HepG2 (cell line): ENCODE measurements around the gene CCNDBP1.

Source experiments
- EP300 ChIP-seq, 3 experiments: sonication (generic) in 1 of 3; formaldehyde crosslinking in 1 of 3; IDR thresholded peaks; 2 replicates each; pipeline versions ENCODE4 v1.5.1 to v1.6.1; 2011 to 2020; ENCODE audit warnings: low read depth in 2 of 3, low read length in 2 of 3, borderline replicate concordance in 1 of 3, improper control_type of control experiment in 1 of 3, mild to moderate bottlenecking in 1 of 3, missing genetic modification reagents in 1 of 3, moderate library complexity in 1 of 3
- EZH2 ChIP-seq: conservative IDR thresholded peaks from 2 replicates; pipeline ENCODE4 v1.6.1; 2012; ENCODE audit warnings: mild to moderate bottlenecking, low read depth, low read length, moderate library complexity
- FOXC1 ChIP-seq: sonication (generic); formaldehyde crosslinking; IDR thresholded peaks from 2 replicates; pipeline ENCODE4 v1.8.0; 2022; ENCODE audit warnings: mild to moderate bottlenecking, missing genetic modification reagents, borderline replicate concordance
- GABPA ChIP-seq, 2 experiments: IDR thresholded peaks; 2 replicates each; pipeline ENCODE4 v1.6.1; 2011 to 2016; ENCODE audit warnings: low read depth in 2 of 2, low read length in 1 of 2, missing biosample characterization in 1 of 2, missing genetic modification characterization in 1 of 2
- MXD4 ChIP-seq: IDR thresholded peaks from 2 replicates; pipeline ENCODE4 v1.6.1; 2016; ENCODE audit warnings: mild to moderate bottlenecking, missing biosample characterization, missing genetic modification reagents
- MXI1 ChIP-seq: IDR thresholded peaks from 3 replicates; pipeline ENCODE4 v1.6.1; 2012; ENCODE audit warnings: low read depth, low read length, inconsistent platforms, borderline replicate concordance
- SMARCE1 ChIP-seq: fragments of 450-650 bp; IDR thresholded peaks from 2 replicates; pipeline ENCODE4 v1.6.1; 2017; ENCODE audit warnings: borderline replicate concordance
- SP2 ChIP-seq: sonication (generic); formaldehyde crosslinking; IDR thresholded peaks from 2 replicates; pipeline ENCODE4 v1.5.1; 2020; ENCODE audit warnings: mild to moderate bottlenecking, missing genetic modification reagents
- ZNF331 ChIP-seq: sonication (generic); formaldehyde crosslinking; IDR thresholded peaks from 2 replicates; pipeline ENCODE4 v1.4.0; 2020; ENCODE audit warnings: missing genetic modification reagents
- ZNF446 ChIP-seq: sonication (generic); formaldehyde crosslinking; IDR thresholded peaks from 2 replicates; pipeline ENCODE4 v1.5.0; 2020; ENCODE audit warnings: mild to moderate bottlenecking, missing genetic modification reagents
- TF ChIP-seq, protein P1 (sequence below): sonication (generic); formaldehyde crosslinking; IDR thresholded peaks from 2 replicates; pipeline ENCODE4 v1.5.0; 2020; ENCODE audit warnings: mild to moderate bottlenecking, missing genetic modification reagents, moderate library complexity
- TF ChIP-seq, protein P2 (sequence below): IDR thresholded peaks from 2 replicates; pipeline ENCODE4 v1.6.1; 2012; ENCODE audit warnings: inconsistent platforms
- TF ChIP-seq, protein P3 (sequence below): sonication (generic); formaldehyde crosslinking; IDR thresholded peaks from 2 replicates; pipeline ENCODE4 v1.4.0; 2020; ENCODE audit warnings: mild to moderate bottlenecking, missing genetic modification reagents
- TF ChIP-seq, protein P4 (sequence below): sonication (generic); formaldehyde crosslinking; IDR thresholded peaks from 2 replicates; pipeline ENCODE4 v1.4.0; 2020; ENCODE audit warnings: missing genetic modification reagents

DNA sequence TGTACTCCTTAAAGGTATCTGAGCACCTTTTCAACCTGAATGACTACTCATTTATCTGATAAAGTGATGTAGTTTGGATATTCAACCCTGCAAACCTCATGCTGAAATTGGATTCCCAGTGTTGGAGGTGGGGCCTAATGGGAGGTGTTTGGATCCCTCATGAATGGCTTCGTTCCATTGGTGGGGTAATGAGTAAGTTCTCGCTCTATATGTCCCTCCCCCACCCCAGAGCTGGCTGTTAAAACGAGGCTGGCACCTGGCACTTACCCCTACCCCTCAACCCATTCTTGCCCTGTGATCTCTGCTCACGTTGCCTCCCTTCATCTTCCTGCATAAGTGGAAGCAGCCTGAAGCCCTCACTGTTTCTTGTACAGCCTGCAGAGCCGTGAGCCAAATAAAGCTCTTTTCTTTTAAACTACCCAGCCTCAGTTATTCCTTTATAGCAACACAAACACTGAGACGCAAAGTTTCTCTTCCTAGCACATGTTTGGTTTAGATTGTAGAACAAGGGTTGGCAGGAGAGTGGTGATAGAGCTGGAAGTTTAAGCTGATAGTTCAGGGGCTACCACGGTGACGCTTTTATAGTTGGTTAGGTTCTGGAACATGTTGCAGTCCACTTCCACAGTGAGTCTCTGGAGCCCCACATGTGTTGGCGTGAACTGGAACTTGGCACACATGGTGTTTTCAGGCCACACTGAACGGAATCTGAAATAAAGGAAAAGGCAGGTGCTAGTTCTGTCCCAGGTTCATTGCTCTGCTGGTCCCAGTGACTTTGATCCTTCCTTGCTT lies 11.8 kb downstream of the CCNDBP1 start:
- TF ChIP-seq, protein P1, sequence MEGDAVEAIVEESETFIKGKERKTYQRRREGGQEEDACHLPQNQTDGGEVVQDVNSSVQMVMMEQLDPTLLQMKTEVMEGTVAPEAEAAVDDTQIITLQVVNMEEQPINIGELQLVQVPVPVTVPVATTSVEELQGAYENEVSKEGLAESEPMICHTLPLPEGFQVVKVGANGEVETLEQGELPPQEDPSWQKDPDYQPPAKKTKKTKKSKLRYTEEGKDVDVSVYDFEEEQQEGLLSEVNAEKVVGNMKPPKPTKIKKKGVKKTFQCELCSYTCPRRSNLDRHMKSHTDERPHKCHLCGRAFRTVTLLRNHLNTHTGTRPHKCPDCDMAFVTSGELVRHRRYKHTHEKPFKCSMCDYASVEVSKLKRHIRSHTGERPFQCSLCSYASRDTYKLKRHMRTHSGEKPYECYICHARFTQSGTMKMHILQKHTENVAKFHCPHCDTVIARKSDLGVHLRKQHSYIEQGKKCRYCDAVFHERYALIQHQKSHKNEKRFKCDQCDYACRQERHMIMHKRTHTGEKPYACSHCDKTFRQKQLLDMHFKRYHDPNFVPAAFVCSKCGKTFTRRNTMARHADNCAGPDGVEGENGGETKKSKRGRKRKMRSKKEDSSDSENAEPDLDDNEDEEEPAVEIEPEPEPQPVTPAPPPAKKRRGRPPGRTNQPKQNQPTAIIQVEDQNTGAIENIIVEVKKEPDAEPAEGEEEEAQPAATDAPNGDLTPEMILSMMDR (CRISPR knock-in tag) = no peak
- TF ChIP-seq FOXC1 (CRISPR knock-in tag) (no peak), EP300 (IDR thresholded peaks at IDR 0.05; ENCODE audit: low read depth in 2 of 2, low read length in 2 of 2) (no peak), EP300 (CRISPR knock-in tag; IDR thresholded peaks at IDR 0.05; ENCODE audit: borderline replicate concordance) (no peak), MXI1 (no peak), ZNF446 (CRISPR knock-in tag) (no peak), SMARCE1 (no peak), MXD4 (CRISPR knock-in tag) (no peak), GABPA (IDR thresholded peaks at IDR 0.05; ENCODE audit: low read depth, low read length) (no peak), GABPA (CRISPR knock-in tag; IDR thresholded peaks at IDR 0.05; ENCODE audit: low read depth) (no peak), ZNF331 (CRISPR knock-in tag) (no peak), SP2 (CRISPR knock-in tag) (no peak), EZH2 (no peak)
- TF ChIP-seq, protein P2, sequence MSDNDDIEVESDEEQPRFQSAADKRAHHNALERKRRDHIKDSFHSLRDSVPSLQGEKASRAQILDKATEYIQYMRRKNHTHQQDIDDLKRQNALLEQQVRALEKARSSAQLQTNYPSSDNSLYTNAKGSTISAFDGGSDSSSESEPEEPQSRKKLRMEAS = no peak
- TF ChIP-seq, protein P3, sequence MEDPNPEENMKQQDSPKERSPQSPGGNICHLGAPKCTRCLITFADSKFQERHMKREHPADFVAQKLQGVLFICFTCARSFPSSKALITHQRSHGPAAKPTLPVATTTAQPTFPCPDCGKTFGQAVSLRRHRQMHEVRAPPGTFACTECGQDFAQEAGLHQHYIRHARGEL (CRISPR knock-in tag) = no peak
- TF ChIP-seq, protein P4, sequence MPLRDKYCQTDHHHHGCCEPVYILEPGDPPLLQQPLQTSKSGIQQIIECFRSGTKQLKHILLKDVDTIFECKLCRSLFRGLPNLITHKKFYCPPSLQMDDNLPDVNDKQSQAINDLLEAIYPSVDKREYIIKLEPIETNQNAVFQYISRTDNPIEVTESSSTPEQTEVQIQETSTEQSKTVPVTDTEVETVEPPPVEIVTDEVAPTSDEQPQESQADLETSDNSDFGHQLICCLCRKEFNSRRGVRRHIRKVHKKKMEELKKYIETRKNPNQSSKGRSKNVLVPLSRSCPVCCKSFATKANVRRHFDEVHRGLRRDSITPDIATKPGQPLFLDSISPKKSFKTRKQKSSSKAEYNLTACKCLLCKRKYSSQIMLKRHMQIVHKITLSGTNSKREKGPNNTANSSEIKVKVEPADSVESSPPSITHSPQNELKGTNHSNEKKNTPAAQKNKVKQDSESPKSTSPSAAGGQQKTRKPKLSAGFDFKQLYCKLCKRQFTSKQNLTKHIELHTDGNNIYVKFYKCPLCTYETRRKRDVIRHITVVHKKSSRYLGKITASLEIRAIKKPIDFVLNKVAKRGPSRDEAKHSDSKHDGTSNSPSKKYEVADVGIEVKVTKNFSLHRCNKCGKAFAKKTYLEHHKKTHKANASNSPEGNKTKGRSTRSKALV = no peak
